Activated T-helper 2 cell treated with anti-CD3 and anti-CD28 coated beads, Interferon-gamma antibody, Interleukin-2, Interleukin-4, amounts not matched to agents 10 μg/mL and 5 μg/mL and 100 μg/mL, durations not matched to agents 14 hours and 24 hours and 36 hours (primary cell): Measurements from ENCODE around the gene ZMAT3. TPM values are rescaled to one million over a fixed set of nuclear protein-coding genes. Genes with fewer than 3 reads are reported as not detected.

ENCODE experiments used
- total RNA-seq: library from RNA; stranded (reverse); gene quantifications from 2 replicates; pipeline ENCODE4 v1.2.3, GENCODE V29; 2022

Gene ZMAT3
- total RNA-seq, 1 donor from 2014 or later = 8.9 TPM

Other genes starting within 250 kb of the ZMAT3 start
- 16.3 and 19.6 TPM in 2 replicates for gene PIK3CA, start 76.5 kb upstream of the ZMAT3 start, total RNA-seq
- 0.28 and 0.52 TPM in 2 replicates for gene KCNMB3, start 179.3 kb upstream of the ZMAT3 start, total RNA-seq